ENCODE results near the gene WDR62. TPM values are rescaled to one million over a fixed set of nuclear protein-coding genes. Genes with fewer than 3 reads are reported as not detected.
A peak's percentile ranks its signal among the peaks of the same experiment; 100 is the strongest.

Gene WDR62
- 2.2 and 8.0 TPM in 2 replicates for total RNA-seq

DNA sequence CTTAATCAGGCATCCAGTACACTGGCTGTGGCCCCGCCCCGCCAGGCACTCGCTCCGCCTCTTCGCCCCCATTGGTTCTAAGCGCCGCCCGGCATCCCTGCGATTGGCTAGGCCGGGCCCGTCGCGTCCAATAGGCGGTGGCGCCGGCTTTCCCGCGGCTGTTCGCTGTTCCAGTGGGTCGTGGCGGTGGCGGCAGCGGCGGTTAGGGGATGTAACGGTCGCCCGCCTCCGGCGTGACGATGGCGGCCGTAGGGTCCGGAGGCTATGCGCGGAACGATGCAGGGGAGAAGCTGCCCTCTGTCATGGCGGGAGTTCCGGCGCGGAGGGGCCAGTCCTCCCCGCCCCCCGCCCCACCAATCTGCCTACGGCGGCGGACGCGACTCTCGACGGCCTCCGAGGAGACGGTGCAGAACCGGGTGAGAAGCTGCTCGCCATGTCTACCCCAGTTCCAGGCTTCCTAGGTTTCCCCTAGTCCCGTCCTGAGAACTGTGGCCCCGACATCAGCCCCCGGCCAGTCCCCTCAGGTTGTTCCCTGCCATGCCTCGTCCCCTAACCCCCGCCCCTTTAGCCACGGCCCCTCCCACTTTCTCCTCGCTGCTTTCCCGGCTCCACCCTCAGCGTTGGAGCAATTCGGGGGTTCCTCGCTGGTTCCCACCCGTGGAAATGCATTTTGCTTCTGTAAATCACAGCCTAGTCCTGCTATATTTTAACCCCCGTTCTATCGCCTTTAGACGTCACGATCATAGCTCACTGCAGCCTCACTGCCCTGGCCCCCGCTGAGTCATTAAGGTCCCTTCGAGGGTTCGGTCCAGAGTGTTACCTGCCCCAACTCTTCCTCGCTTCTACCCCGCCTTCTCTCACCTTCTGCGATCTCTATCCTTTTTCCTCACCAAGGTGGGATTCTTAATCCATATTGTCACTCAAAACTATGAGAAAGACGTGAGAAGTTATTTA is at the start of gene WDR62:
WDR62 (plus strand) TSS at position 165 of the 954 bp plus-strand sequence; CDS start at position 240, 75 bp downstream.
- DNase-seq = peak; percentile 95

DNA sequence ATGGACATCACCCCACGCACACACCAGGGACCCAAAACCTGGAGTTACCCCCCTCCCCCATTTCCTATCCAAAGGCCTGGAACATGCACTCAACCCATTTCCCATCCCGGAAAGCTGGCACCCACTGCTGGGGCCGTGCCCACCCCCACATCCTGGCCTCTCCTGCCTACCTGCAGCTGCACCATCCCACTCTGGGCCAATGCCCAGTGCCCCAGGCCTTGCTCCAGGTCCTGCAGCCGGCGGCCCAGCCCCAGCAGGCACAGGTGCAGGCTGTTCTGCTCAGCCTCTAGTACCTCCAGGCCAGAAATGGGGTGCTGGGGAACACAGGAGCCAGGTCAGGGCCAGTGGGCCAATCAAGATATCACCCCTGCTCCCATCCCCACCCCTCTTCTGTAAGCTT is 47.7 kb upstream of the WDR62 start:
- no peak for DNase-seq

DNA sequence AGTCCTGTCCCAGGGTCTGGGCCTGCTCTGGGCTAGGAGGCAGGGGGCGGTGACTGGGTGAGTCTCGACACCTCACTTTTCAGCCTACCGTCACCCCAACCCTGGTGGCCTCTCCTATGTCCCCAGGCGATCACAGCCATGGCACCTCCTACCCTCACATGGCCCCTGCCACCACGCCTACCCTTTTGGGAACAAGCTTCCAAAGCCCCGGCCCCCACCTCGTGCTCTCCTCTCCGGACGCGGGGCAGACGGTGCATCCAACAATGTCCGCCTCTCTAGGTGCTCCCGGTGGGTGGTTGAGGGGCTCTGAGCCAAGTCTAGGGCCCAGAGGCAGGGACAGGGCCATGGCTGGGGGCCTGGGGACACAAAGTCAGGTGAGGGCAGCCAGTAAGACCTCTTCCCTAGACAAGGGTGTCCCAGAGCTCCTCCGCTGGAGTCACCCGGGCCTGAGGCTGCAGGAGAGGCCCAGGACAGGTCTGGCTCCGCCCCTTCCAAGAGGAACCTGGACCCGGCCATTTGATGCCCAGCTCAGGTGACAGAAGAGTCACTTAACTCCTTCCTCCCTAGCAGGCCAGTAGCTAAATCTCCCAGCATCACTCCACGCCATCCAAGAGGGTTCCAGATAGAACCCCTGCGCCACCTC is 46.2 kb upstream of the WDR62 start, which contains the start of gene SYNE4:
SYNE4 (minus strand) TSS at position 478 of the 643 bp plus-strand sequence; CDS start at position 346, 132 bp downstream.
- DNase-seq = no peak

DNA sequence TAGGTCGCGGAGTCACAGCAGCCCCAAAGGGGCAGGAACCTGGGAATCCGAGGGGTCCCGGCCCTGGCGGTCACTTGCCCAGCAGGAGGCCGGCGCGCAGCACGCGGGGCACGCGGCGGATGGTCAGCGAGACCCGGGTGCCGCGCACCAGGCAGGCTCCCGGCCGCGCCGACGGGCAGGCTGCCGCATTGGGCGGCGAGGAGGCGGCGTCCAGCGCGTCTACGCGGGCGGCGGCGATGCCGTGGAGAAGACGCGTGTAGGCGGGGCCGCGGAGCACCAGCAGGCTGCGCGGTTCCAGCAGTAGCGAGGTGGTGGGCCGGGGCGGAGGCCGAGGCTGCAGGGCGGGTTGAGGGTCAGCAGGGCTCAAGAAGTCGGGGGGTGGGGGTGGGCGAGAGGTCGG is 45.5 kb upstream of the WDR62 start:
- peak; percentile 76 for DNase-seq

DNA sequence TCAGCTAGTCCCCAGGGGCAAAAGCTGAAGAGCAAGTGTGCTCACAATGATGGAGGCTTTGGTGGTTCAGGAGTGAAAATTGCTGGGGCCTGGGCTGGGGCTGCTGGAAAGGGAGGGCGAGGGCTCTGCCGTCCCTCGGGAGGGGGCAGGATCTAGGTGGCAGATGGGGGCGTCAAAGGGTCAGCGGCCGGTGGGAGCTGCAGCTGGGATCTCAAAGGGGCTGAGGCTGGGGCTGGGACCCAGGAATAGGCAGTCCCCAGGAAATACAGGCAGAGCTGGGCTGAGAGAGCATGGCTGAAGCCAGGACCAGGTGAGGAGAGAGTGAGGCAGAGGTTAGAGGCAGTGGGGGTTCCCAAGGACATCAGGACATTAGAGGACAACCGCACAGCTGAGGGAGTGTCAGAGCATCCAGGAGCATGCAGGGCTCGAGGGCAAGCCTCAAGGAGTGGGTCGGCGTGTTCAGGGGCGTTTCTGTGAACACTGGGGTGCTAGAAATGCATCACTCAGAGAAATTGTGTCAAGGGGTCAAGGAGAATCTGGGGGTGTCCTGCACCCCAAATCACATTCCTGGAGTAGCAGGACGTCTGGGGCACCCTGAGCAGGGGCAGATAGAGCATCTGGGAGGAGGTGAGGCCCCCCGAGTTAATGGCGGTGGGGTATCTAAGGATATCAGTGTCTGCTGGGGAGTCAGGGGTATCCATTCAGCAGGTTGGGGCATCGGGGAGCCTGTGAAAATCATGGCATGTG is 44.9 kb upstream of the WDR62 start:
- no peak for DNase-seq

DNA sequence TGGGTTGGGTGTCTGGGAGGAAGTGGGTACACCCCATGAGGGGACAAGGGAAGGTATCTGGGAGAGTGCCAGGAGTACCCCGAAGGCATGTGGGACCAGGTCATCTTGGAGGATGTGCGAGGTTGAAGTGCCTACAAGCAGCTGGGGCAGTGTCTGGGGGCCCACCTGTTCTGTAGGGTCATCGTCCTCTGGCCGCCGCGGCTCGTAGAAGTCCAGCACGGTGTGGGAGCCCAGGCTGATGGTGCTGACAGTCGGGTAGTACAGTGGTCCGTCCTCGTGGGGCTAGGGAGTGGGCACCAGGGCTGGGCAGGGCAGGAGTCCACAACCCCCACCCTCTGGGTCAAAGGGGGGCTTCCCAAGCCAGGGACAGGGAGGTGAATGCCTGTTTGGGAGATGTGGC is 44.3 kb upstream of the WDR62 start:
- no peak for DNase-seq

DNA sequence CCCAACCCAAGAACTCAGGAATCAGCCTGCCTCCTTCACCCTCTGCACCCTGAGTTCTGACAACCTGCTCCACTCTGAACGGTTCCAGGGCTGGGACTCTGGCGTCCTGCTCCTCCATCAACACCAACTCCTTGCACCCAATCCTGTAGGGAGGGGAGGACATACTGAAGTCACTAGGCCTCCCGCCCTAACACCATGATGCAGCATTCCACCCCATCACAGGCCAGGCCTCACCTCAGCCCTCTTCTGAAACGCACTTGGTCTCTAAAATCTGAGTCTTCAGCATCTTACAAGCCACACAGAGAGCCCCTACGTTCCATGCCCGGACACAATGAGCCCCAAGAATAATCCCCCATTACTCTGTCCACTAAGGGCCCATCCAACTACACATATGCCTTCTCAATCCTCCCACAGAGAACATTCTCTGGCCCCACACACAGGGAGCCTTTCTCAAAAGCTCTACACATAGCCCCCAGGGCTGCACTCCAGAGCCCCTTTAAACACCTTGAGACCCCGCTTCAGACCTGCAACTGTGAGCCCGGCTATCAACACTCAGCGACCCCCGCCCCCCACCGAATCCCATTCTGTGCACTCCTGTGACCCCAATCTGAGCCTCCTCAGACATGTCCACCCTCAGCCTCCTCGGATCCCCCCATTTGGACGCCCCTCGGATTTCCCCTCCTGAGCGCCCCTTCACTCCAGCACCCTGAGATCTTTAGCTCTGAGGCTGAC is 41.3 kb upstream of the WDR62 start:
- no peak for DNase-seq

DNA sequence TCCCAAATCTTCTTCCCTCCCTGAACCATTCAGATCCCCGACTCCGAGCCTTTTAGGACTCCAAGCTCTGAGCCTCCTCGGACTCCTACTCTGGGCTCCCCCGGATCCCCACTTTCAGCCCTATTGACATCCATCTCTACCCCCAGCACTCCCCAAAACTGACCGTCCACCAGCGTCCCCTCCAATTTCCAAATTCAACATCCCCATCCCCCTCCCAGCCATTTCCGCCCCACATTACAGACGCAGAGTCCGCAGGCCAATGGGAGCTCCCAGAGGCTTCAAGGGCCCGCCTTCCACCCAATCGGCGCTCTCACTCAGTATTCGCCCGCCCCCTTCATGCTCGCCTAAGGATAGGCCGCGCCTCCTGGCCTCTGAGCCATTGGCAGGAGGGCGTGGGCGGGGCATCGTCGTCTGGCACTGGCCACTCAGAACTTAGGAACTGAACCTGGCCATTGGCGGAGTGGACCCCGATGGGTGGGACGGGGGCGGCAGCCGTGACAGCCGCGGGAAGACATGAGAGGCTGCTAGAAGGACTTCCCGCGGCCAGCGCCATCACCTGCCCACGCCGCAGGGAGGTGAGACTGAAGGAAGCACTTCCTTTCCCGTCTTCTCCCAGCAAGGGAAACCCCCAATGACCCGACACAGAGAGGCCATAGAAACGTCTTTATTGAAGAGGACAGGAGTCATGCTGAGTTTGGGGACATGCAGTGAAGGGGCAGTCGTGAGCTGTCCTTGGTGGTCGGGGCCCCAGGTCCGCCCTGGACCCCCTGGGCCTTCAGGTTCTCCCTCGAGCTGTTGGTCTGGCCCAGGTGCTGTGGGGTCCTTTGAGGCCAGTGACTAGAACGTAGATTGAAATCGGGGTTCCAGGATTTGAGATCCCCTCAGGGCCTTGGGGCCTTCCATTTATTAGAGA is 40.4 kb upstream of the WDR62 start, which contains the start of gene ALKBH6:
ALKBH6 (minus strand) TSS at position 202 of the 913 bp plus-strand sequence. CDS start 816 bp downstream, outside the sequence.
- DNase-seq = peak; percentile 99

DNA sequence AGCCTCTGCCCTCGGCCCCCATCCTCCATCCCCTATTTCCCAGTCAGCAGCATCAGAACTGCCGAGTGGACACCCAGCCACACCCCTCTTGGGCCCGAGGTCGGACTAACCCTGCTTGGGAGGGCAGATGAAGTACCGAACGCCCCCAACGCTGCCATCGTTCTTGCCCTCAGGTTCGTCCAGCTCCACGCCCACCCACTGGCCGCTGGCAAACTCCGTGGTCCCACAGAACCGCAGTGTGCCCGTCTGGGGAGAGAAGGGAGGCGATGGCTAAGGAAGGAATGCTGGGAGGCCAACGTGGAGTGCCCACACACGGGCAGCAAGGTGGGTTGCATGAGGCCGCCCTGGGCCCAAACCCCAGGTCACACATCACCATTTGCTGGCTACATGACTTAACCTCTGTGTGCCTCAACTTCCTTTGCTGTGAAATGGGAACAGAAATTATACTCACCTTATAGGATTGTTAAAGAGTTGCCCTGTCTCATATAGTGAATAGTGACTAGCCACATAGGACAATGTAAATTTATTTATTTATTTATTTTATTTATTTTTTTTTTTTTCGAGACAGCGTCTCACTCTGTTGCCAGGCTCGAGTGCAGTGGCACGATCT is 35.5 kb upstream of the WDR62 start:
- DNase-seq = no peak

DNA sequence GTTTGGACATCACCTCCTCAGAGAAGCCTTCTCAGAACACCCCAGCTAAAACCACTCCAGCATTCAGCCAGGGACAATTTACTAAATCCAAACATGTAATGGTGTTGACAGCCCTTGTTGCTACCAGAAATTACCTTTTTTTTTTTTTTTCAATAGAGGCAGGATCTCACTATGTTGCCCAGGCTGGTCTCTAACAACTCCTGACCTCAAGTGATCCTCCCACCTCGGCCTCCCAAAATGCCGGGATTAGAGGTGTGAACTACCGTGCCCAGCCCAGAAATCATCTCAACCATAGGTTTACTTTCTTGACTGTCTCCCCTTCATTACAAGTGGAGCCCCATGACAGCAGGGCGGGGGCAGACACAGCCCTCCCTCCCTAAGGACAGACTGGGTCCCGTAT is 31.3 kb upstream of the WDR62 start:
- no peak for DNase-seq

DNA sequence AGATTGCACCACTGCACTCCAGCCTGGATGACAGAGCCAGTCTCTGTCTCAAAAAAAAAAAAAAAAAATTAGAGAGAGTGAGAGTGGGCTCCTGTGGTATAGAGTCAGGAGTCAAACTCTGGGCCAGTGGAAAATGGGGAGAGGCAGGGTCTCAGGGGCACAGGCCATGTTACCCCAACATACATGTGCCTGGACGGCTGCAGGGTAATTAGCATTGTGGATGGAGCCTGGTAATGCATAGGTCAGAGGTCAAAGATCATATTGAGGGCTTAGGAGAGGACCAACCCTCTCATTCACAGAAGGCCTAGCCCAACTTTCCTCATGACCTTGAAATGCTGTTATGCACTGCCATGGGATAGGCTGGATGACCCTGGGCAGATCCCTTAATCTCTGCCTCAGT is 29.2 kb upstream of the WDR62 start:
- DNase-seq = no peak

DNA sequence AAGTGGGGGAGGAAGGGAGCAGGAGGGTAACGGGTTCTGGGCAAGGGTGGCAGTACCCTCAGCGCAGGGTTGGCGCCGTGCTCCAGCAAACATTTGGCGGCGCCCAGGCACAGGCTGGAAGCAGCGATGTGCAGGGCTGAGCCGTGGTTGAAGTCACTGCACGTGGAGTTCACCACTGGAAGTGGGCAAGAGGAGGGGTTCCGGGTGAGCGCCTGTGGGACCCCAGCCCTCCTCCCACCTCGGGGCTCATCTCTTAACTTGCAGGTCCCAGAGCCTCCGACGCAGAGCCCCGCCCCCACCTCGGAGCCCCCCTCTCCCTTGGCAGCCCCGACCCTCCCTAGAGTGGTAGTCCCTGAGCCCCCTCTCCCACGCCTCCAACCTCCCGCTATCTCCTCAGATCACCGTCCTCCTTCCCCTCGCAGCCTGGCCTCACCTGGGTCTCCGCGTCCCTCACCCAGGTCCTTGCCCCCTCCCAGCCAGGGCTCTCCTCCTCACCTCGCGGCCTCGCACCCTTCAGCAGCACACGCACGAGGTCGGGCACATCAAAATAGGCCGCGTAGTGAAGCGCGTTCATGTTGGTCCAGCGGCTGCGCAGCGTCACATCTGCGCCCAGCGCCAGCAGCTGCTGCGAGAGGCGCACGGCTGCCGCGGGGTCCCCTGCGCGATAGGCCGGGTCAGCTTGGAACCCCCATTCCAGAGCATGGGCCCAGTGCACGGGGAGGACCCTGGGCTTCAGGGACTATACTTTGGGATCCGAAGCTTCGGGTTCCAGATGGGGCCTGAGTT is 28.4 kb upstream of the WDR62 start:
- DNase-seq = no peak

DNA sequence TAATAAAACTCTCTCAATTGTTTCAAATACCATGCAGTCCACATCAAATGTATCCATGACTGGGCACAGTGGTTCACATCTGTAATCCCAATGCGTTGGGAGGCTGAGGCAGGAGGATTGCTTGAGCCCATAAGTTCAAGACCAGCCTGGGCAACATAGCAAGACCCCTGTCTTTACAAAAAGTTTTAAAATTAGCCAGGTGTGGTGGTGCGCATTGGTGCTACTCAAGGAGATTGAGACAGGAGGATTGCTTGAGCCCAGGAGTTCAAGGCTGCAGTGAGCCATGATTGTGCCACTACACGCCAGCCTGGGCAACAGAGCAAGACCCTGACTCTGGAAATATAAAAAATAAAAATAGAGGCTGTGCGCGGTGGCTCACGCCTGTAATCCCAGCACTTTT is 27.0 kb upstream of the WDR62 start:
- DNase-seq = no peak

DNA sequence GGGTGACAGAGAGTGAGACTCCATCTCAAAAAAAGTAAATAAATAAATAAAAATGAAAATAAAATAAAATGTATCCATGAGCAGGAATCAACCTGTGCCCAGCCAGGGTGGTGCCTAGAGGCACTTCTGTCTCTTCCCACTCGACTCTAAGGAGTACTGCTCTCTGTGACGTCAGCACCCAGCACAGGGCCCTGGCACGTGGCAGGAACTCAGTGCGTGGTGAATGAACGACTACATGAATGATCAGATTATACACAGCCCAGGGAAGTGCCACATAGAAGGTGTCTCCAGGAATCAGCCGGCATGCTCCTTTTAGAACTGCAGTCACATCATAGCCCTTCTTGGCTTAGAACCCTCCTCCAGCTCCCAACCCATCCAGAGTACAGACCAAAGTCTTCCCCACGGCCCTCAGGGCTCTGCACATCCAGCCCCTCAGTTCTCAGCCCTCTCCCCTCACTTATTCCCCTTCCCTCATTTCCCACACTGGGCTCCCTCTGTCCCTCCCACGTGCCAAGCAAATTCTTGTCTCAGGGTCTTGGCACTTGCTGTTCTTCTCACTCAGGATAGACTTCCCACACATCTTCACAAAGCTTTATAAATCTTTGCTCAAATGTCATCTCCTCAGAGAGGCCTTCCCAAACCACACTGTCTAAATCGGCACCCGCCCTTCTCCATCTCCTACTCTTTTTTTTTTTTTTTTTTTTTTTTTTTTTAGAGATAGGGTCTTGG is 26.2 kb upstream of the WDR62 start:
- no peak for DNase-seq

DNA sequence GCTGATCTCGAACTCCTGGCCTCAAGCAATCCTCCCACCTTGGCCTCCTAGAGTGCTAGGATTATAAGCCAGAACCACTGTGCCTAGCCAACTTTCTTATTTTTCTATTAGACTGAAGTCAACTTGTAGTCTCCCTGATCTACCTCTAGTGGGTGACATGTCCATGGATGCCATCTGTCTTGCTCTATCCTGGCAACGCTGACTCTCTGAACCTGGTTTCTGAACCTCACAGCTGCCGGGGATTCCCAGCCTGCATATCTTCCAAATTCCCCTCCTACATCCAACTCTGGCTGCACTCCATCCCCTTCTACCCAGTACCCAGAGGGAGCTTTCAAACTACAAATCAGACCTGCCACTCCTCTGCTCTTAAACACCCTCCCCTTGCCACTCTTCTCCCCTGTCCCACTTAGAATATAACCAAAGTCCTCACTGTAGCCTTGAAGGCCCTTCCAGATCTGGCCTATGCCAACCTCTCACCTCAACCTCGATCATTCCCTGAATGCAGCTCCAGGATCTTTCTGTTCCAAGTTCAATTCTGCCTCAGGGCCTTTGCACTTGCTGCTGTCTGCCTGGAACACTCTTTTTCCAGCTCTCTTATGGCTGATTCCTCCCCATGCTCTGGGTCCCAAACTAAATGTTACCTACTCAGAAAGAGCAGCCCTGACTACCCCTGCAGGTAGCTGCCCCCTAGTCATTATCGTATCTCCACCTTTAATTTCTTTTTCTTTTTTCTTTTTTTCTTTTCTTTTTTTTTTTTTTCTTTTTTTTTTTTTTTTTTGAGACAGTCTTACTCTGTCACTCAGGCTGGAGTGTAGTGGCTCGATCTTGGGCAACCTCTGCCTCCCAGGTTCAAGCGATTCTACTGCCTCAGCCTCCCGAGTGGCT is 24.2 kb upstream of the WDR62 start:
- no peak for DNase-seq

DNA sequence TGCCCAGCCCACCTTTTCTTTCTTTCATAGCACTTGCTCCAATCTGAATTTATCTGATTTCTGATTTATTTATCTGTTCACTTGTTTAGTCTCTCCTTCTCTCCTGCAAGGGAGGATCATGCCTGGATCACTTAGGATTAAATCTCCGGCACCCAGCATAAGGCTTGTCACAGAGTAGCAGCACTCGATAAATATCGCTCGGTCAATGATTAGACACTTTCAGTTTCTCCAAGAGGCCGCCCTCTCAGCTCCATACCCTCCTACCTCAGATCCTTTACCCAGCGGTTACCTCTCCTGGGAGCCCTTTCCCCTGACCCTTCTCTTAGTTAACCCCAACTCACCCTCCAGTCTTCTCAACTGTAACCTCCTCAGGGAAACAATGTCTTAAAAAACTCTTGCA is 23.4 kb upstream of the WDR62 start:
- DNase-seq = no peak

DNA sequence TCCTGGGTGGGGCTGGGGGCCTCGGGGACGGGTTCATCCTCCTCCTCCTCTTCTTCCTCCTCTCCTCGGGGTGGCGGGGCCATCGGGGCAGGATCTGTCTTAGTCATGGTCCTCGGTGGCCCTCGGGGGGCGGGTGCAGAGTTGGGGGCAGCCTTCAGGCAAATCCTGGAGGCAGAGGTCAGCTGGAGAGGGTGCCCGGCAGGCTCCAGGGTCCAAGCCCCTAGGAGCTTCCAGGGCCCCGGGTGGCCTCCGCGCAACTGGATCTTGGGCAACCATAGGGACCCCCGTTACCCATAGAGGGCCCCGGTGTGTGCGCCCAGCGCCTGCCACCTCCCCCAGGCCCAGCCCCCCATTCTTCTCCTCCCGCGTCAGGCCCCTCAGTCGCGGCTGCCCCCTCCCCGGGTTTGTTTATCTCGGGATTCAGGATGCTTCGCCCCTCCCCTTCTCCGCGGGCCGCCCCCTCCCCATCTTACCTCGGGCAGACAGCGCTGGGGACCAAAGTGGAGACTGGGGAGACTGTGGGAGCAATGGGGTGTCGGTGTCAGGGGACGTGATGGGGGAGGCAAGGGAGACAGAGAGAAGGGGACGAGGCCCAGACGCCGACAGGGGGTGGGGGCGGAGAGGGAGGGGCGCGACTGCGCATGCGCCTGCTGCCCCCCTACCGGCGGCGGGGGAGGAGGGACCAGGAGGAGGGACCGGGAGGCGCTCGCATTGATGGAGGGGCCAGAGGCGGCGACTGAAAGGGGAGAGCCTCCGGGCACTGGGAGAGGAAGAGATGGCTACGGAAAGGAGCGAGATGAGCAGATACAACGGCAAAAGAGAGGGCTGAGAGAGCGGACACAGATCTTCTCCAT is 22.2 kb upstream of the WDR62 start, which contains the start of gene CLIP3:
CLIP3 (minus strand) TSS at position 623 of the 854 bp plus-strand sequence; CDS start at position 107, 516 bp downstream.
- peak; percentile 66 for DNase-seq

All from dermis blood vessel endothelial cell (primary cell).